GM12801 (cell line): ENCODE results near the gene LIPC.

Experiments used
- TF ChIP-seq, protein P1 (sequence below): IDR thresholded peaks from one replicate; pipeline ENCODE4 v1.5.1; 2011; ENCODE audit warnings: control low read depth; ENCODE audit not compliant: insufficient read length; ENCODE audit errors: extremely low read depth

The LIPC gene

DNA sequence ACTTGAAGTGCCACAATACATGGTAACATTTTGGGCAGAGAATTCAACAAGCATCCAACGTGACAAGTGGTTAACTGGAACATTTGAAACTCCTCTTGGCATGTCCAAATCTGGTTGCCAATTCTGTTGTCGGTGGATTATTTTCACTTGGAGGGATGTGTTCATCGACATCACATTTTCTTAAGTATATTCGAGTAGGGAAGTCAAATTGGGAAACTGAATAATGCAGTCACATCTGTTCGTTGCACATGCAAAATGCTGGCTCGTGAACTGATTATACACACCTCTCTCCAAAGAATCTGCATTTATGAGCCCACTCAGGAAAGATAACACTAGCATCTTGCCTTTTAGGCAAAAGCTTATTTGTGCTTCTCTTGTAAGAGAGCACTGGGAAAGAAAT is 139.7 kb downstream of the LIPC start:
- TF ChIP-seq, protein P1, sequence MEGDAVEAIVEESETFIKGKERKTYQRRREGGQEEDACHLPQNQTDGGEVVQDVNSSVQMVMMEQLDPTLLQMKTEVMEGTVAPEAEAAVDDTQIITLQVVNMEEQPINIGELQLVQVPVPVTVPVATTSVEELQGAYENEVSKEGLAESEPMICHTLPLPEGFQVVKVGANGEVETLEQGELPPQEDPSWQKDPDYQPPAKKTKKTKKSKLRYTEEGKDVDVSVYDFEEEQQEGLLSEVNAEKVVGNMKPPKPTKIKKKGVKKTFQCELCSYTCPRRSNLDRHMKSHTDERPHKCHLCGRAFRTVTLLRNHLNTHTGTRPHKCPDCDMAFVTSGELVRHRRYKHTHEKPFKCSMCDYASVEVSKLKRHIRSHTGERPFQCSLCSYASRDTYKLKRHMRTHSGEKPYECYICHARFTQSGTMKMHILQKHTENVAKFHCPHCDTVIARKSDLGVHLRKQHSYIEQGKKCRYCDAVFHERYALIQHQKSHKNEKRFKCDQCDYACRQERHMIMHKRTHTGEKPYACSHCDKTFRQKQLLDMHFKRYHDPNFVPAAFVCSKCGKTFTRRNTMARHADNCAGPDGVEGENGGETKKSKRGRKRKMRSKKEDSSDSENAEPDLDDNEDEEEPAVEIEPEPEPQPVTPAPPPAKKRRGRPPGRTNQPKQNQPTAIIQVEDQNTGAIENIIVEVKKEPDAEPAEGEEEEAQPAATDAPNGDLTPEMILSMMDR, result no peak

DNA sequence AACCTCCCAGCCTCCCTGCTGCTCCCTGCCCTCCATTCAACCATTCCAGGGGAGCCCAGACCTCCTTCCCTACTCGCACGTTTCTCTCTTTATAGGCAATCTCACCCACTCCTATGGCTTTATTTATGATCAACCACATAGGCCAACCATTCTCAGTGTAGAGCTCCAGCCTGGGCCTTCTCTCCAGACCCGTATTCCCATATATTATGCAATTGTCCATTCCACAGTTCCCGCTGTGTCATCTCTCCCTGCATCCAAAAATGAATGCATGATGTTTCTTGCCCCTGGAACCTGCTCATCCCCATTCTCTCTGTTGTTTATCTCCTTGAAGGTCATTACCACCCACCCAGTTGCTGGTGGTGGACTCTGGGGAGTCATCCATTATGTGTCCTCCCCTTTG is 140.7 kb downstream of the LIPC start:
- TF ChIP-seq, protein P1, result no peak

DNA sequence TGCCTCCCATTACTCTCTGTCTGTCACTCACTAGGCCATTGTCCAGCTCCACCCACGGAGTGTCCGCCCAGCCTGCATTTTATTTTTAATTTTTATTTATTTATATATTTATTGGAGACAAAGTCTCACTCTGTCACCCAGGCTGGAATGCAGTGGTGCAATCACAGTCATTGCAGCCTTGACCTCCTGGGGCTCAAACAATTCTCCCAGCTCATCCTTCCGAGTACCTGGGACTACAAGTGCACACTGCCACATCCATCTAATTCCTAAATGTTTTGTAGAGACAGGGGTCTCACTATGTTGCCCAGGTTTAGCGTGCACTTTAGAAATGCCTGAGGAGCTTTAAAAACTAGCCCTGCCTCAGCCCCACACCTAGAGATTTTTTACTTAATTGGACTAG is 141.5 kb downstream of the LIPC start:
- TF ChIP-seq, protein P1, result no peak

DNA sequence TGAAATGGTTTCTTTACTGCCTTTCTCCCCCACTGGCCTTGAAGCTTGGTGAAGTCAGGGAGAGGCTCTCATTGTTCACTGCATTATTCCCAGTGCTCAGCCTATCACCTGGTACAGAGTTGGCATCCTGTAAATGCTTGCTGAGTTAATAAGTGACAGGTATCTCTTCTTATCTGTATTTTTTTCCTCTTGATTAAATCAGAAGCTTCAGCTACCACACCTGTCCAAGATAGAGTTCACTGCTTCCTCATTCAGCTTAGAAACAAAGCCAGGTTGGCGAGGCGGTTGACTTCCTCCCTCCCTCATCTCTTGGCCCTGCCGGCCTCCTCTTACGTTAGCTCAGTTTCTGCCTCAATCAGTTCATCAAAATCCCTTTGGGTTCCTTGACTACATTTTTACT is 142.8 kb downstream of the LIPC start:
- TF ChIP-seq, protein P1, result no peak

DNA sequence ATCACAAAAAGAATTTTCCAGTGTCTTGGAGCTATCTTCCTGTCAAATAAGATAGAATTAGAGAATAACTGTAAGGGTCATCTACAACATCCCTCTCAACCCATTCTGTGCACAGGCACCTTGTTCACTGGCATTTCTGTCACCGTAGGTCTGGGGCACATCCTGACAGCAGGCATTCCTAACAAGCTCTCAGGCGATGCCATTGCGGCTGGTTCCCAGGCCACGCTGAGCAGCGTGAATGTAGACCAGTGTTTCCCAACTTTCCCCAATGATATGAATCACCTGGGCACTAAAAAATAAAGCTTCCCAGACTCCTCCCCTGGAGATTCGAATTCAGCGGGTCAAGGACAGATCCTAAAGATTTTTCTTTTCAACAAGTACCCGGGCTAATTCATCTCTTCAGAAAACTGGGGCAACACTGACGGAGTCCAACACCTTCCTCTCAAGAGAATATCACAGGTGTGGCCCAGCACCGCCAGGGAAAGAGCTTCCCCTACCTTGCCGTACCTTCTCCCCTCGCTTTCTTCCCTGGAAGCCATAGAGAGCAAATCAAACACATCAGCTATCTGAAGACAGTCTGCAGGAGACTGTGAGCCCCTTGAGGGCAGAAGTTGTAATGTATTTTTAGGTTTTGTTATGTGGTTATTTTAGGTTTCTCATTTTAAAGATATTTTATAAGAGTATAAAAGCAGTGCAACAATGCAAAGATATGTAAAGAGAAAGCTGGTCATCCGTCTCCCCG is 143.4 kb downstream of the LIPC start:
- TF ChIP-seq, protein P1, result no peak

DNA sequence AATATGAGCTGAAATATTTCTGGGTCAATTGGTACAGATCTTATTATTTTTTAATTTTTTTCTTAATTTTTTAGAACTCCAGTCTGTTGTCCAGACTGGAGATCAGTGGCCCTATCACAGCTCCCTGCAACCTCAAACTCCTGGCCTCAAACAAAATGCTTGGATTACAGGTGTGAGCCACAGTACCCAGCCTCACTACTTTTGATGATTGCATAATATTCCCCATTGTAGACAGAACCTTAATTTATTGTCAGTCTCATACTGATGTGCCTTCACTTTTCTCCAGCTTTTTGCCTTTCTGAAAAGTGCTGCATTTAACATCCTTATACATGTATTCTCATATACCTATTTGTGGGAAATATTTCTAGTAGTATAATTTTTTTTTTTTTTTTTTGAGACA is 144.9 kb downstream of the LIPC start:
- TF ChIP-seq, protein P1, result no peak

DNA sequence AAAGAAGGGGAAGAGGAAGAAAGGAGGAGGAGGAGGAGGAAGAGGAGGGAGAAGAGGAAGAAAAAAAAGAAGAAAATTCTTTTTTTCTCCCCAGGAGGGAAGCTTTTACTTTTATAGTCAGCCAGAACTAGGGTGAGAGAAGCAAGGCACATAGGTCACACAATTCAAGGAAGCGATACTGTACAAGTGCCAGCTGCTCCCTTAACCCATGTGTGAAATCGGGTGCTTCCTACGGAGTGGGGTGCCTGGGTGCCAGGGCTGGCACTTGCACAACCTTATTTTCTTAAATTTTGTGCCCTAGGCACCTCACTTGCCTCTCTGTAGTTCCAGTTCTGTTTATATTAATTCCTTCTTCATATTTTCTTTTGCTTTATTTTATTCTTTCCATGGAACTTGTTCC is 150.4 kb downstream of the LIPC start:
- TF ChIP-seq, protein P1, result no peak
